HEK293T (cell line): ENCODE data around the gene LPIN1.

Experiments
- CTCF ChIA-PET: fragments of 350-600 bp; formaldehyde crosslinking; extraction: SDS; loops from one replicate; lab custom pipeline; 2021; ENCODE audit warnings: antibody characterized with exemption, inconsistent platforms; lab: Yijun Ruan, JAX
- POLR2A ChIA-PET: fragments of 350-600 bp; formaldehyde crosslinking; extraction: SDS; loops from one replicate; lab custom pipeline; 2020; ENCODE audit warnings: antibody characterized with exemption, inconsistent platforms; lab: Yijun Ruan, JAX
- DNase-seq: peaks from one replicate; pipeline ENCODE4 v3.0.0; 2012; ENCODE audit warnings: mixed read lengths; ENCODE audit errors: extremely low spot score
- ARNT ChIP-seq: fragments of 450-650 bp; IDR thresholded peaks from 2 replicates; pipeline ENCODE4 v1.6.1; 2017; ENCODE audit warnings: mild to moderate bottlenecking
- BHLHE40 ChIP-seq: fragments of 450-650 bp; IDR thresholded peaks from 2 replicates; pipeline ENCODE4 v1.6.1; 2016; ENCODE audit warnings: mild to moderate bottlenecking, moderate library complexity, borderline replicate concordance
- CTBP1 ChIP-seq: fragments of 450-650 bp; IDR thresholded peaks from 2 replicates; pipeline ENCODE4 v1.6.1; 2016; ENCODE audit warnings: borderline replicate concordance
- ELF4 ChIP-seq: fragments of 450-650 bp; IDR thresholded peaks from 2 replicates; pipeline ENCODE4 v1.6.1; 2017; ENCODE audit warnings: antibody characterized with exemption
- FOXA1 ChIP-seq: fragments of 450-650 bp; IDR thresholded peaks from 2 replicates; pipeline ENCODE4 v1.6.1; 2016; ENCODE audit warnings: mild to moderate bottlenecking
- FOXK2 ChIP-seq: fragments of 450-650 bp; IDR thresholded peaks from 2 replicates; pipeline ENCODE4 v1.6.1; 2016; ENCODE audit warnings: mild to moderate bottlenecking
- FOXM1 ChIP-seq: fragments of 450-650 bp; IDR thresholded peaks from 2 replicates; pipeline ENCODE4 v1.6.1; 2017; ENCODE audit warnings: mild to moderate bottlenecking, borderline replicate concordance
- HDGF ChIP-seq: fragments of 450-650 bp; IDR thresholded peaks from 2 replicates; pipeline ENCODE4 v1.6.1; 2017; ENCODE audit warnings: antibody characterized with exemption, borderline replicate concordance
- L3MBTL2 ChIP-seq: fragments of 450-650 bp; conservative IDR thresholded peaks from 2 replicates; pipeline ENCODE4 v1.6.1; 2016; ENCODE audit warnings: mild to moderate bottlenecking
- LEF1 ChIP-seq: fragments of 450-650 bp; IDR thresholded peaks from 2 replicates; pipeline ENCODE4 v1.6.1; 2017; ENCODE audit warnings: mild to moderate bottlenecking, borderline replicate concordance
- NFRKB ChIP-seq: fragments of 450-650 bp; IDR thresholded peaks from 2 replicates; pipeline ENCODE4 v1.6.1; 2016; ENCODE audit warnings: mild to moderate bottlenecking, moderate library complexity
- SP1 ChIP-seq: fragments of 450-650 bp; IDR thresholded peaks from 2 replicates; pipeline ENCODE4 v1.6.1; 2017
- SUZ12 ChIP-seq: fragments of 450-650 bp; IDR thresholded peaks from 2 replicates; pipeline ENCODE4 v1.6.1; 2016; ENCODE audit warnings: mild to moderate bottlenecking
- TARDBP ChIP-seq: fragments of 450-650 bp; IDR thresholded peaks from 2 replicates; pipeline ENCODE4 v1.6.1; 2016
- ZNF384 ChIP-seq: fragments of 450-650 bp; IDR thresholded peaks from 2 replicates; pipeline ENCODE4 v1.6.1; 2016
- TF ChIP-seq, protein P1 (sequence below): fragments of 450-650 bp; IDR thresholded peaks from 2 replicates; pipeline ENCODE4 v1.6.1; 2016

LPIN1 gene

DNA sequence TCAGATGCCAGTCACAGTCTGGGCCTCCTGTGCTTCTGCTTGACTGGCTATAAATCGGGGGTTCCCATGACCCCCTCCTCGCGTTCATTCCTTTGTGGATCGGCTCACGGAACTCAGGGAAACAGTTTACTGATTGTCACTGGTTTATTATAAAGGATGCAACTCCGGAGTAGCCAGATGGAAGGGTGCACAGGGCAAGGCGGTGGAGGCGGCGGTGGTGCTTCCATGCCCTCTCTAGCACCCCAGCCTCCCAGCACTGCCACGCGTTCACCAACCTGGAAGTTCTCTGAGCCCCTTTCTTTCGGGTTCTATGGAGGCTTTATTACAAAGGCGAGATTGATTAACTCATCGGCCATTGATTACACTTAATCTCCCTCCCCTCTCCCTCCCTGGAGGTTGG is 15.6 kb downstream of the LPIN1 start:
- POLR2A ChIA-PET = no interaction called here
- TF ChIP-seq FOXK2 (no peak), NFRKB (no peak), HDGF (no peak), ARNT (no peak), LEF1 (no peak), SUZ12 (no peak), L3MBTL2 (no peak), FOXM1 (no peak), CTBP1 (no peak)
- TF ChIP-seq, protein P1, sequence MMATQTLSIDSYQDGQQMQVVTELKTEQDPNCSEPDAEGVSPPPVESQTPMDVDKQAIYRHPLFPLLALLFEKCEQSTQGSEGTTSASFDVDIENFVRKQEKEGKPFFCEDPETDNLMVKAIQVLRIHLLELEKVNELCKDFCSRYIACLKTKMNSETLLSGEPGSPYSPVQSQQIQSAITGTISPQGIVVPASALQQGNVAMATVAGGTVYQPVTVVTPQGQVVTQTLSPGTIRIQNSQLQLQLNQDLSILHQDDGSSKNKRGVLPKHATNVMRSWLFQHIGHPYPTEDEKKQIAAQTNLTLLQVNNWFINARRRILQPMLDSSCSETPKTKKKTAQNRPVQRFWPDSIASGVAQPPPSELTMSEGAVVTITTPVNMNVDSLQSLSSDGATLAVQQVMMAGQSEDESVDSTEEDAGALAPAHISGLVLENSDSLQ = no peak
- no peak for DNase-seq
- CTCF ChIA-PET = no interaction called here

DNA sequence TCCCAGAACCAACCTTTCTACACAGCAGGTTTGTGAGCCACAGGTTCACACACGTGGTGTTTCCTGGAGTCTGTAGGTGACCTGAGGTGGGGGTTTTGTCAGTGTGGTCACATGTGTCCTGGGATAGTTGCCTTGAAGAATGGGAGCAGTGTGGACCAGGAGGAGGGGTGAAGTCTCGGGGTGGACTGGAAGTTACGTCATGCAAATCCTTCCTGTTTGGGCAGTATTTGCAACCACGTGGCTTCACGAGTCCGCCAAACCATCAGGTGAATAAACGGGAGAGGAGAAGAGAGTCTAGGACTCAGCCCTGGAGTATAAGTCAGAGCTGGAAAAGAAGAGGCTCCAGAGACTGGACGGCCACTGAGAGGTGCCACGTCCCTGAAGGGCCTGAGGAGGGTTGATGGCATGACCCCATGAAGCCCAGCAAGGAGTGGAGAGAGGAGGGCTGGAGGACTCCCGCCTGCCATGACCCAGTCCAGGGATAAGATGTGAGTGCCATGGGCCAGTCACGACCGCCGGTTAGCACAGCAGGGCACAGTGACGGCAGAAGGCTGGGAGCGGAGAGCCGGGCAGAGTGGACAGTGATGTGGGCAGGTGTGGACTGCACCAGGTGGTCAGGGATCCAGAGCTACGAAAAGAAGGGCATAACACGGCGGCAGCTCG is 16.5 kb downstream of the LPIN1 start:
- ChIA-PET CTCF (interaction anchor here (1.3 kb wide), 1 partner anchor 17 kb away, joined by 8 read pairs; no protein-coding TSS in a partner anchor), POLR2A (no interaction called here)
- DNase-seq = no peak
- TF ChIP-seq NFRKB = no peak
- TF ChIP-seq FOXM1 = no peak
- TF ChIP-seq ARNT = no peak
- no peak for TF ChIP-seq ELF4
- TF ChIP-seq FOXK2 = no peak
- TF ChIP-seq SUZ12 = no peak
- no peak for TF ChIP-seq HDGF
- TF ChIP-seq, protein P1 = no peak
- TF ChIP-seq L3MBTL2 = no peak
- no peak for TF ChIP-seq LEF1
- TF ChIP-seq SP1 = no peak

DNA sequence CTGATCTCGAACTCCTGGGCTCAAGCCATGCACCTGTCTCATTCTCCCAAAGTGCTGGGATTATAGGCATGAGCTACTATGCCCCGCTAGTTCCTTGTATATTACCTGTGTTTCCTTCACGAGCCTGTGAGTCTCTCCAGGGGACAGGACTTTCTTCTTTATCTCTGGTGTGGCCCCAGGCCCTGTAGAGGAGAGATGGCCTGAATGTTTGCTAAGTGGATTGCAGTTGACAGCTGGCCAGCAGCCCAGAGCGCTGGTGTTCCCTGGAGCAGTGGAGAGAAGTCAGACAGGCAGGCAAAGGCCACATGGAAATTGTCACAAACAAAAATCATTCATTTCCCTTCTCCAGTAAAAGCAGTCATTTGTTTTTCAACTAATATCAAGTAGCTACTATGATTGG is 17.9 kb downstream of the LPIN1 start:
- ChIA-PET POLR2A (no interaction called here), CTCF (interaction anchor here (1.3 kb wide), 1 partner anchor 15 kb away, joined by 3 read pairs; no protein-coding TSS in a partner anchor)
- TF ChIP-seq ZNF384 = no peak
- no peak for TF ChIP-seq SUZ12
- TF ChIP-seq ARNT = no peak
- TF ChIP-seq, protein P1 = no peak
- no peak for TF ChIP-seq TARDBP
- no peak for TF ChIP-seq CTBP1
- no peak for TF ChIP-seq L3MBTL2
- no peak for TF ChIP-seq BHLHE40
- no peak for TF ChIP-seq FOXK2
- TF ChIP-seq ELF4 = no peak
- no peak for TF ChIP-seq SP1
- TF ChIP-seq LEF1 = no peak
- TF ChIP-seq FOXA1 = no peak
- TF ChIP-seq NFRKB = no peak
- TF ChIP-seq HDGF = no peak
- no peak for TF ChIP-seq FOXM1
- DNase-seq = no peak

DNA sequence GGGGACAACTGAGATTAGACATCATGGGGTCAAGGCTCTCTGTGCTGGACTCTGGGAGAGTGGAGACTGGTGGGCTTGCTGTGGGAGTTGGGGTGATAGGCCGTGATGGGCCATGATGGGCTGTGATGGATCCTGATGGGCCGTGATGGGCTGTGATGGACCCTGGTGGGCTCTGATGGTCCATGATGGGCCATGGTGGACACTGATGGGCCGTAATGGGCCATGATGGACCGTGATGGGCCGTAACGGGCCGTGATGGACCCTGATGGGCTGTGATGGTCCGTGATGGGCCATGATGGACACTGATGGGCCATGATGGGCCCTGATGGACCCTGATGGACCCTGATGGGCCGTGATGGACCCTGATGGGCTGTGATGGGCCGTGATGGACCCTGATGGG is 18.5 kb downstream of the LPIN1 start:
- ChIA-PET POLR2A (no interaction called here), CTCF (interaction anchor here (1.3 kb wide), 1 partner anchor 14 kb away, joined by 3 read pairs; no protein-coding TSS in a partner anchor)
- DNase-seq = no peak
- TF ChIP-seq, protein P1 = no peak
- no peak for TF ChIP-seq ELF4
- no peak for TF ChIP-seq SP1
- no peak for TF ChIP-seq HDGF
- TF ChIP-seq ARNT = no peak
- TF ChIP-seq FOXK2 = no peak
- no peak for TF ChIP-seq SUZ12
- no peak for TF ChIP-seq L3MBTL2
- TF ChIP-seq TARDBP = no peak
- TF ChIP-seq FOXM1 = no peak
- TF ChIP-seq BHLHE40 = no peak

DNA sequence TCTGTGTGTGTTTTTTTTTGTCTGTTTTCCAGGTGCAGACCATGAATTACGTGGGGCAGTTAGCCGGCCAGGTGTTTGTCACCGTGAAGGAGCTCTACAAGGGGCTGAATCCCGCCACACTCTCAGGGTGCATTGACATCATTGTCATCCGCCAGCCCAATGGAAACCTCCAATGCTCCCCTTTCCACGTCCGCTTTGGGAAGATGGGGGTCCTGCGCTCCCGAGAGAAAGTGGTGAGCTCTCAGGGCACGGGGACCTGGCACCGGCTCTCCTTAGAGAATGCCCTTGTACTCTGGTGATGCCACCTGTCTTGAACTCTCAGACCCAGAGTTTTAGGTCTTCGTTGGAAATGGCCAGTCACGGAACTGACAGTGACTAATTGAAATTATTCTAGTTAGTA is 19.1 kb downstream of the LPIN1 start:
- CTCF ChIA-PET = interaction anchor here (1.3 kb wide), 1 partner anchor 14 kb away, joined by 3 read pairs; no protein-coding TSS in a partner anchor
- POLR2A ChIA-PET = no interaction called here
- TF ChIP-seq BHLHE40 (no peak), FOXA1 (no peak), SP1 (no peak), CTBP1 (no peak), ELF4 (no peak)
- no peak for DNase-seq

DNA sequence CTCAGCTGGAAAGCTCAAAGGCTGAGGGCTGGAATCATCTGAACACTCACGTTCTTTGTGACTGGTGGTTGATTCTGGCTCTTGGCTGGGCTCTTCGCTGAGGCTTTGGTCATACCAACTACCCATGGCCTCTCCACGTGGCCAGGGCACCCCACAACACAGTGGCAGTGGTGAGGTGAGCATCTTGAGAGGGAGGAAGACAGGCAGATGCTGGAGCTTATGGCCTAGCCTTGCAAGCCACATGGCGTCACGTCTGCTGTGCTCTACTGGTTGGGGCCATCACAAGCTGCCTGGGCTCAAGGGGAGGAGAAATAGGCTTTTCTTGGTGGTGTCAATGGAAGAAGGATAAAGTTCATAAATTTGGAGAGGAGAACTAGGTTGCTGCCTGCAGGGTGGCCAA is 19.6 kb downstream of the LPIN1 start:
- CTCF ChIA-PET = no interaction called here
- DNase-seq = no peak
- POLR2A ChIA-PET = no interaction called here
- TF ChIP-seq L3MBTL2 = no peak
- TF ChIP-seq ZNF384 = no peak
- no peak for TF ChIP-seq FOXM1
- TF ChIP-seq CTBP1 = no peak
- no peak for TF ChIP-seq NFRKB
